Sigmoid colon (tissue), 7 donors: Measurements from ENCODE around the gene TTI1. TPM values are rescaled to one million over a fixed set of nuclear protein-coding genes. Genes with fewer than 3 reads are reported as not detected.

Experiments used
- DNase-seq: peaks from one replicate; pipeline ENCODE4 v3.0.0-alpha.2; 2019
- H3K27ac ChIP-seq, 4 donors: fragments of 200-600 bp; sonication (generic); one replicate each; pipeline ENCODE4 v1.5.1; 2016 to 2019; ENCODE audit warnings: mild to moderate bottlenecking in 1 of 4
- H3K27me3 ChIP-seq, 3 donors: fragments of 200-600 bp; sonication (generic); one replicate each; pipeline ENCODE4 v1.5.1; 2019; ENCODE audit warnings: mild to moderate bottlenecking in 1 of 3
- H3K36me3 ChIP-seq, 4 donors: fragments of 200-600 bp; sonication (generic); one replicate each; pipeline ENCODE4 v1.5.1; 2016 to 2019
- H3K4me1 ChIP-seq, 4 donors: fragments of 200-600 bp; sonication (generic); one replicate each; pipeline ENCODE4 v1.5.1; 2017 to 2019
- H3K4me3 ChIP-seq, 4 donors: fragments of 200-600 bp; sonication (generic); one replicate each; pipeline ENCODE4 v1.5.1; 2017 to 2019; ENCODE audit warnings: mild to moderate bottlenecking in 2 of 4, moderate library complexity in 1 of 4
- H3K9me3 ChIP-seq, 4 donors: fragments of 200-600 bp in 3 of 4; sonication (generic) in 3 of 4; one replicate each; pipeline versions ENCODE4 v1.5.1 to v1.6.1; 2013 to 2019
- CTCF ChIP-seq, 4 experiments: fragments of 450-650 bp in 3 of 4; fragments of 200-600 bp in 1 of 4; IDR thresholded peaks; one replicate each; pipeline ENCODE4 v1.5.1; 2016 to 2019; ENCODE audit warnings: antibody characterized with exemption in 4 of 4, mild to moderate bottlenecking in 3 of 4, moderate library complexity in 2 of 4
- EP300 ChIP-seq, 4 donors: sonication (generic); formaldehyde crosslinking; IDR thresholded peaks; one replicate each; pipeline ENCODE4 v1.6.1; 2017; ENCODE audit warnings: antibody characterized with exemption in 4 of 4
- POLR2A ChIP-seq, 2 donors: fragments of 450-650 bp; IDR thresholded peaks; one replicate each; pipeline ENCODE4 v1.6.1; 2016; ENCODE audit warnings: antibody characterized with exemption in 2 of 2, mild to moderate bottlenecking in 2 of 2, moderate library complexity in 2 of 2
- POLR2AphosphoS5 ChIP-seq, 4 donors: sonication (generic); formaldehyde crosslinking; IDR thresholded peaks; one replicate each; pipeline ENCODE4 v1.6.1; 2017; ENCODE audit warnings: antibody characterized with exemption in 4 of 4
- WGBS, 2 donors: extraction: QIAGEN DNeasy Blood & Tissue Kit; methylation state at CpG; one replicate each; pipeline ENCODE4 v1.1.7; 2013; 5-methylcytosine and 5-hydroxymethylcytosine counted together
- intact Hi-C: fragments of 100-400 bp; cut with DNase I; formaldehyde crosslinking; loops from one replicate; pipeline ENCODE4 v1.15.1; 2023
- polyA plus RNA-seq, 3 donors: library from polyadenylated mRNA; stranded (reverse); fragments of 200-250 nt; gene quantifications; one replicate each; pipeline ENCODE4 v1.2.3, GENCODE V29; 2013
- total RNA-seq, 4 donors: library from RNA; depleted of rRNA; stranded (reverse); fragments of >200 nt; gene quantifications; one replicate each; pipeline ENCODE4 v1.1.0, GENCODE V29; 2016
- donor health status: healthy with polysubstance abuse.
- donor health status: Bipolar disorder and iron deficiency.
- donor health status: healthy.

Gene TTI1
- total and polyA plus RNA-seq, 7 donors: 2.4 to 11.7 (median 10.5) TPM

- no peak for DNase-seq
- intact Hi-C loops: no loop called here
- no peak for TF ChIP-seq POLR2A (IDR thresholded peaks at IDR 0.05)
- TF ChIP-seq POLR2AphosphoS5 (IDR thresholded peaks at IDR 0.05): no peak
- TF ChIP-seq CTCF (IDR thresholded peaks at IDR 0.05): no peak
- TF ChIP-seq EP300 (IDR thresholded peaks at IDR 0.05): no peak
- WGBS, 2 donors: 90 to 92% methylated on average over 47 of the region's 47 CpGs
- Histone ChIP-seq H3K36me3 (no peaks in the 10 kb centered on the region), H3K4me3 (no peak overlapping the region), H3K27ac (no peak overlapping the region), H3K9me3 (no peaks in the 10 kb centered on the region), H3K27me3 (peaks cover 0 to 11% (median 0%) of the 10 kb centered on the region in 3 donors), H3K4me1 (no peaks in the 10 kb centered on the region)
These were observed 89.5 kb downstream of the TTI1 start for GRCh38 chr20:37943501-37944455.

- intact Hi-C loops: no loop called here
- DNase-seq: no peak
- WGBS, 2 donors: 76 to 84% methylated on average over 12 of the region's 12 CpGs
- no peak overlapping the region for H3K4me3 ChIP-seq
- H3K4me1 ChIP-seq: no peaks in the 10 kb centered on the region
- H3K27ac ChIP-seq: no peak overlapping the region
- no peak for TF ChIP-seq CTCF (IDR thresholded peaks at IDR 0.05)
- H3K27me3 ChIP-seq: peaks cover 0 to 11% (median 0%) of the 10 kb centered on the region in 3 donors
- no peaks in the 10 kb centered on the region for H3K36me3 ChIP-seq
- H3K9me3 ChIP-seq: no peaks in the 10 kb centered on the region
These were observed 90.2 kb downstream of the TTI1 start for GRCh38 chr20:37943033-37943432.

- no peaks in the 10 kb centered on the region for H3K36me3 ChIP-seq
- H3K4me1 ChIP-seq: no peaks in the 10 kb centered on the region
- TF ChIP-seq POLR2AphosphoS5 (IDR thresholded peaks at IDR 0.05): no peak
- no peak for TF ChIP-seq EP300 (IDR thresholded peaks at IDR 0.05)
- no peak for TF ChIP-seq CTCF (IDR thresholded peaks at IDR 0.05)
- H3K27ac ChIP-seq: no peak overlapping the region
- no peak for DNase-seq
- intact Hi-C loops: no loop called here
- H3K4me3 ChIP-seq: no peak overlapping the region
- WGBS, 2 donors: 94 to 96% methylated on average over 6 of the region's 6 CpGs
- H3K27me3 ChIP-seq: peaks cover 0 to 11% (median 0%) of the 10 kb centered on the region in 3 donors
- no peaks in the 10 kb centered on the region for H3K9me3 ChIP-seq
These were observed 91.3 kb downstream of the TTI1 start for GRCh38 chr20:37941992-37942391.

GRCh38 chr20:37941332-37941731 is 91.9 kb downstream of the TTI1 start:
- intact Hi-C loops: no loop called here
- H3K4me3 ChIP-seq: no peak overlapping the region
- no peaks in the 10 kb centered on the region for H3K9me3 ChIP-seq
- H3K36me3 ChIP-seq: no peaks in the 10 kb centered on the region
- no peak for TF ChIP-seq POLR2AphosphoS5 (IDR thresholded peaks at IDR 0.05)
- TF ChIP-seq EP300 (IDR thresholded peaks at IDR 0.05): no peak
- no peak for TF ChIP-seq POLR2A (IDR thresholded peaks at IDR 0.05)
- no peak for TF ChIP-seq CTCF (IDR thresholded peaks at IDR 0.05)
- H3K27ac ChIP-seq: no peak overlapping the region
- no peak for DNase-seq
- no peaks in the 10 kb centered on the region for H3K4me1 ChIP-seq
- peaks cover 0 to 11% (median 0%) of the 10 kb centered on the region in 3 donors for H3K27me3 ChIP-seq
- 72 to 74% methylated on average over 8 of the region's 8 CpGs for WGBS, 2 donors
